ENCODE data around the gene IMPDH1.

Gene IMPDH1

GRCh38 chr7:128408709-128409595, 830 bp downstream of the IMPDH1 start:
- no peak for DNase-seq (ENCODE audit: low read depth)
- H3K4me3 ChIP-seq (ENCODE audit: low read length), result peak overlapping the region; percentile 88
- no peak for TF ChIP-seq CTCF (conservative IDR thresholded peaks at IDR 0.05; ENCODE audit: low read length)

GRCh38 chr7:128407751-128408708, 1.8 kb downstream of the IMPDH1 start:
- TF ChIP-seq CTCF (conservative IDR thresholded peaks at IDR 0.05; ENCODE audit: low read length), result no peak
- no peak for DNase-seq (ENCODE audit: low read depth)

GRCh38 chr7:128407233-128407589, 2.6 kb downstream of the IMPDH1 start:
- H3K4me3 ChIP-seq (ENCODE audit: low read length), result no peak overlapping the region
- DNase-seq (ENCODE audit: low read depth), result no peak
- no peak for TF ChIP-seq CTCF (conservative IDR thresholded peaks at IDR 0.05; ENCODE audit: low read length)

More at GRCh38 chr7:128407751-128408708, 1.8 kb downstream of the IMPDH1 start:
- H3K4me3 ChIP-seq (ENCODE audit: low read length), result peak overlapping the region; percentile 88

- H3K4me3 ChIP-seq (ENCODE audit: low read length), result peak overlapping the region; percentile 28
- TF ChIP-seq CTCF (conservative IDR thresholded peaks at IDR 0.05; ENCODE audit: low read length), result no peak
- DNase-seq (ENCODE audit: low read depth), result no peak
Observed at GRCh38 chr7:128406314-128407232, 3.2 kb downstream of the IMPDH1 start.

GRCh38 chr7:128405471-128406313, 4.1 kb downstream of the IMPDH1 start:
- no peak for TF ChIP-seq CTCF (conservative IDR thresholded peaks at IDR 0.05; ENCODE audit: low read length)

More at GRCh38 chr7:128405471-128406313, 4.1 kb downstream of the IMPDH1 start:
- peak; percentile 29 for DNase-seq (ENCODE audit: low read depth)
- H3K4me3 ChIP-seq (ENCODE audit: low read length), result peak overlapping the region; percentile 80
